Measurements from ENCODE around the gene XRN1. TPM values are rescaled to one million over a fixed set of nuclear protein-coding genes. Genes with fewer than 3 reads are reported as not detected.
"Not testable (repeated sequence)": the region's sequence is repeated elsewhere in the genome, so short reads cannot be mapped to it uniquely, and the experiment has no call there.

The XRN1 gene
- total and polyA plus RNA-seq, 2 donors (not counting 1 experiment from before 2014, with no cell fraction given), result 19.9 to 55.7 TPM

DNA sequence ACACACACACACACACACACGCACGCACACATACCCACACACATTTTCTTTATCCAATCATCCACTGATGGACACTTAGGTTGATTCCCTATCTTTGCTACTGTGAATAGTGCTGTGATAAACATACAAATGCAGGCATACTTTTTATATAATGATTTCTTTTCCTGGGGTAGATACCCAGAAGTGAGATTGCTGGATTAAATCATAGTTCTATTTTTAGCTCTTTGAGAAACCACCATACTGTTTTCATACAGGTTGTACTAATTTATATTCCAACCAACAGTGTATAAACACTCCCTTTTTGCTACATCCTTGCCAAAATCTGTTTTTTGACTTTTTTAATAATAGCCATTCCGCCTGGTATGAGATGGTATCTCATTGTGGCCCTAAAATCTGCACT lies 127.9 kb downstream of the XRN1 start:
- no peak for TF ChIP-seq EZH2 (IDR thresholded peaks at IDR 0.05; ENCODE audit: low read length, missing control alignments)
- TF ChIP-seq, protein P1, sequence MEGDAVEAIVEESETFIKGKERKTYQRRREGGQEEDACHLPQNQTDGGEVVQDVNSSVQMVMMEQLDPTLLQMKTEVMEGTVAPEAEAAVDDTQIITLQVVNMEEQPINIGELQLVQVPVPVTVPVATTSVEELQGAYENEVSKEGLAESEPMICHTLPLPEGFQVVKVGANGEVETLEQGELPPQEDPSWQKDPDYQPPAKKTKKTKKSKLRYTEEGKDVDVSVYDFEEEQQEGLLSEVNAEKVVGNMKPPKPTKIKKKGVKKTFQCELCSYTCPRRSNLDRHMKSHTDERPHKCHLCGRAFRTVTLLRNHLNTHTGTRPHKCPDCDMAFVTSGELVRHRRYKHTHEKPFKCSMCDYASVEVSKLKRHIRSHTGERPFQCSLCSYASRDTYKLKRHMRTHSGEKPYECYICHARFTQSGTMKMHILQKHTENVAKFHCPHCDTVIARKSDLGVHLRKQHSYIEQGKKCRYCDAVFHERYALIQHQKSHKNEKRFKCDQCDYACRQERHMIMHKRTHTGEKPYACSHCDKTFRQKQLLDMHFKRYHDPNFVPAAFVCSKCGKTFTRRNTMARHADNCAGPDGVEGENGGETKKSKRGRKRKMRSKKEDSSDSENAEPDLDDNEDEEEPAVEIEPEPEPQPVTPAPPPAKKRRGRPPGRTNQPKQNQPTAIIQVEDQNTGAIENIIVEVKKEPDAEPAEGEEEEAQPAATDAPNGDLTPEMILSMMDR (conservative IDR thresholded peaks at IDR 0.05 in 1 of 2, IDR thresholded peaks at IDR 0.05 in 1 of 2; ENCODE audit: low read depth in 1 of 2, low read length in 2 of 2), result no peak
- no peak overlapping the region for H3K27ac ChIP-seq (ENCODE audit: insufficient read depth, low read length)
- no peak overlapping the region for H3K4me2 ChIP-seq (ENCODE audit: extremely low read depth, insufficient read depth, low read length)

DNA sequence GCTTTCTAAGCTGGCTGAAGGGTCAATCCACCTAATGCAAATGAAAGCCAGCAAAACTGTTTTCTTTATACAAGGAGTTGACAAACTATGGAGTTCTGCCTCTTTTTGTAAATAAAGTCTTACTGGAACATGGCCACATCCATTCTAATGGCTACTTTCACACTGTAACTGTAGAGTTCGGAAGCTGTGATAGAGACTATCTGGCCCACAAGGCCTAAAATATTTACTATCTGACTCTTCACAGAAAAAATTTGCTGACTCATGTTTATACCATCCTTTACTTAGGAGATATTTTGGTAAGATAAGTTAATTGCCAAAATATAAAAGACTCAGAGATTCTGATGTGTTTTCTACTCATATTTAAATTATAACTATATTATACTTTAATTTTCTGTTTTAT lies 128.7 kb downstream of the XRN1 start:
- TF ChIP-seq, protein P1 (conservative IDR thresholded peaks at IDR 0.05 in 1 of 2, IDR thresholded peaks at IDR 0.05 in 1 of 2; ENCODE audit: low read depth in 1 of 2, low read length in 2 of 2), result no peak
- no peak for TF ChIP-seq EZH2 (IDR thresholded peaks at IDR 0.05; ENCODE audit: low read length, missing control alignments)
- no peak overlapping the region for H3K9ac ChIP-seq (ENCODE audit: insufficient read depth, low read length)
- H4K20me1 ChIP-seq (ENCODE audit: control insufficient read depth, extremely low read depth, insufficient read depth, low read length), result no peaks in the 10 kb centered on the region
- no peaks in the 10 kb centered on the region for H3K36me3 ChIP-seq (ENCODE audit: control insufficient read depth, insufficient read depth, low read length)
- H3K27ac ChIP-seq (ENCODE audit: insufficient read depth, low read length), result no peak overlapping the region
- H3K4me1 ChIP-seq (ENCODE audit: control insufficient read depth, extremely low read depth, insufficient read depth, low read length), result peaks cover 8% of the 10 kb centered on the region
- peak; percentile 44 to 80 for DNase-seq (ENCODE audit: low read depth in 2 of 2)
- H2AFZ ChIP-seq (ENCODE audit: low read length), result no peak overlapping the region
- no peak overlapping the region for H3K4me2 ChIP-seq (ENCODE audit: extremely low read depth, insufficient read depth, low read length)
- no peaks in the 10 kb centered on the region for H3K9me3 ChIP-seq (ENCODE audit: control insufficient read depth, insufficient read depth, low read depth, low read length)
- no peak overlapping the region for H3K4me3 ChIP-seq (replicated peaks in 1 of 4; ENCODE audit: control extremely low read depth in 1 of 4, insufficient read depth in 1 of 4, low read depth in 3 of 4, low read length in 4 of 4)
- H3K79me2 ChIP-seq (ENCODE audit: control insufficient read depth, insufficient read depth, low read length), result no peaks in the 10 kb centered on the region
- H3K27me3 ChIP-seq (ENCODE audit: control insufficient read depth, insufficient read depth, low read length), result no peaks in the 10 kb centered on the region

More for the DNA sequence above, 127.9 kb downstream of the XRN1 start:
- peak in 1 of 2 donors; percentile 10 for DNase-seq (ENCODE audit: low read depth in 2 of 2)
- Histone ChIP-seq H3K9ac (ENCODE audit: insufficient read depth, low read length) (no peak overlapping the region), H3K36me3 (ENCODE audit: control insufficient read depth, insufficient read depth, low read length) (no peaks in the 10 kb centered on the region), H4K20me1 (ENCODE audit: control insufficient read depth, extremely low read depth, insufficient read depth, low read length) (no peaks in the 10 kb centered on the region), H3K4me1 (ENCODE audit: control insufficient read depth, extremely low read depth, insufficient read depth, low read length) (peaks cover 7% of the 10 kb centered on the region), H3K79me2 (ENCODE audit: control insufficient read depth, insufficient read depth, low read length) (no peaks in the 10 kb centered on the region), H3K27me3 (ENCODE audit: control insufficient read depth, insufficient read depth, low read length) (no peaks in the 10 kb centered on the region), H2AFZ (ENCODE audit: low read length) (no peak overlapping the region), H3K4me3 (replicated peaks in 1 of 4; ENCODE audit: control extremely low read depth in 1 of 4, insufficient read depth in 1 of 4, low read depth in 3 of 4, low read length in 4 of 4) (no peak overlapping the region), H3K9me3 (ENCODE audit: control insufficient read depth, insufficient read depth, low read depth, low read length) (no peaks in the 10 kb centered on the region)

DNA sequence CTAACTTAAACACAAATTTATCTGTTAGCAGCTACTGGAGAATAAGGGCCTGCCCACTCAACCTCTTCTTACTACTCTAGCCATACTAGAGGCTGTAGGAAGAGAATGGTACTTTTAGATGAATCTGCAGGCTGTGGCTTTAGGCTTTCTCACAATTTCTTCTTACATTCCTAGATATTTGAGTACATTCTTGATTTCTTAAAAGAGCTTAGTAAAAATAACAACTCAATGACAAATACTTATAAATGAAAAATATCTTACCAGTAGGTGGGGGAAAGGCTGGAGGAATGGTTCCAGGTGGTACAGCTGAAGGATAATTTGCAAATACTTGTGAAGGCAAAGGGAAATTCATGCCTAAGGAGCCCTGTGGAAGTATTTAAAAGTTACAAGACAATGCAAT lies 129.5 kb downstream of the XRN1 start:
- H3K79me2 ChIP-seq (ENCODE audit: control insufficient read depth, insufficient read depth, low read length), result no peaks in the 10 kb centered on the region
- no peak overlapping the region for H3K4me3 ChIP-seq (replicated peaks in 1 of 4; ENCODE audit: control extremely low read depth in 1 of 4, insufficient read depth in 1 of 4, low read depth in 3 of 4, low read length in 4 of 4)
- no peak overlapping the region for H2AFZ ChIP-seq (ENCODE audit: low read length)
- no peak overlapping the region for H3K4me2 ChIP-seq (ENCODE audit: extremely low read depth, insufficient read depth, low read length)
- peak in 1 of 2 donors; percentile 64 for DNase-seq (ENCODE audit: low read depth in 2 of 2)
- no peaks in the 10 kb centered on the region for H3K27me3 ChIP-seq (ENCODE audit: control insufficient read depth, insufficient read depth, low read length)
- TF ChIP-seq EZH2 (IDR thresholded peaks at IDR 0.05; ENCODE audit: low read length, missing control alignments), result no peak
- TF ChIP-seq, protein P1 (conservative IDR thresholded peaks at IDR 0.05 in 1 of 2, IDR thresholded peaks at IDR 0.05 in 1 of 2; ENCODE audit: low read depth in 1 of 2, low read length in 2 of 2), result no peak
- no peak overlapping the region for H3K27ac ChIP-seq (ENCODE audit: insufficient read depth, low read length)
- peaks cover 8% of the 10 kb centered on the region for H3K4me1 ChIP-seq (ENCODE audit: control insufficient read depth, extremely low read depth, insufficient read depth, low read length)
- H4K20me1 ChIP-seq (ENCODE audit: control insufficient read depth, extremely low read depth, insufficient read depth, low read length), result no peaks in the 10 kb centered on the region
- no peaks in the 10 kb centered on the region for H3K9me3 ChIP-seq (ENCODE audit: control insufficient read depth, insufficient read depth, low read depth, low read length)
- no peak overlapping the region for H3K9ac ChIP-seq (ENCODE audit: insufficient read depth, low read length)
- H3K36me3 ChIP-seq (ENCODE audit: control insufficient read depth, insufficient read depth, low read length), result no peaks in the 10 kb centered on the region

DNA sequence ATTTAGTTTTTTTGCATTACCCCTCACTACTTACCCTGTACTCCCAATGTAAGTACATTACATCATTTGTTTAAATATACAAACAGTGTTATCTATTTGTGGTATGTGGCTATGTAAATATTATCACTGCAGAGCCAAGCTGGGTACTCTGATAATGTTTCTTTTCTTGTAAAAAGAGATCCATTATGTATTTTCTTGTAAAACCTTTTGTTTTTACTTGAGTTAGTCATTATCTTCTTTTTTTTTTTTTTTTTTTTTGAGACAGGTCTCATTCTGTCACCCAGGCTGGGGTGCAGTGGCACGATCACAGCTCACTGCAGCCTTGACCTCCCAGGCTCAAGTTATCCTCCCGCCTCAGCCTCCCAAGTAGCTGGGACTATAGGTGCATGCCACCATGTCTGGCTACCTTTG lies 131.9 kb downstream of the XRN1 start:
- not testable (repeated sequence) for H3K9me3 ChIP-seq (ENCODE audit: control insufficient read depth, insufficient read depth, low read depth, low read length); H3K79me2 ChIP-seq (ENCODE audit: control insufficient read depth, insufficient read depth, low read length); H3K27me3 ChIP-seq (ENCODE audit: control insufficient read depth, insufficient read depth, low read length); H3K9ac ChIP-seq (ENCODE audit: insufficient read depth, low read length); H3K4me3 ChIP-seq (replicated peaks in 1 of 4; ENCODE audit: control extremely low read depth in 1 of 4, insufficient read depth in 1 of 4, low read depth in 3 of 4, low read length in 4 of 4); H4K20me1 ChIP-seq (ENCODE audit: control insufficient read depth, extremely low read depth, insufficient read depth, low read length); H3K4me1 ChIP-seq (ENCODE audit: control insufficient read depth, extremely low read depth, insufficient read depth, low read length); H3K36me3 ChIP-seq (ENCODE audit: control insufficient read depth, insufficient read depth, low read length); H2AFZ ChIP-seq (ENCODE audit: low read length); H3K27ac ChIP-seq (ENCODE audit: insufficient read depth, low read length); H3K4me2 ChIP-seq (ENCODE audit: extremely low read depth, insufficient read depth, low read length)
- peak; percentile 35 to 39 for DNase-seq (ENCODE audit: low read depth in 2 of 2)
